WTC11 (cell line): ENCODE measurements around the gene NAV2.

ENCODE experiments used
- CTCF ChIP-seq: fragments of 200-600 bp; IDR thresholded peaks from 2 replicates; pipeline ENCODE4 v1.8.0; 2022; ENCODE audit warnings: antibody characterized with exemption
- E2F5 ChIP-seq: sonication (generic); formaldehyde crosslinking; IDR thresholded peaks from 2 replicates; pipeline ENCODE4 v1.8.1; 2022; ENCODE audit warnings: mild to moderate bottlenecking, moderate library complexity, missing genetic modification reagents
- ESRRA ChIP-seq: sonication (generic); formaldehyde crosslinking; IDR thresholded peaks from 2 replicates; pipeline ENCODE4 v1.8.1; 2022; ENCODE audit warnings: mild to moderate bottlenecking, missing genetic modification reagents, borderline replicate concordance
- KAT7 ChIP-seq: sonication (generic); formaldehyde crosslinking; IDR thresholded peaks from 2 replicates; pipeline ENCODE4 v1.8.1; 2023; ENCODE audit warnings: missing genetic modification reagents, mild to moderate bottlenecking, borderline replicate concordance

- TF ChIP-seq KAT7 (CRISPR knock-in tag) (no peak), ESRRA (CRISPR knock-in tag) (no peak), CTCF (no peak), E2F5 (CRISPR knock-in tag) (no peak)
Observed at GRCh38 chr11:20002312-20003216, 289.9 kb downstream of the NAV2 start.
